IPS-18a (cell line): ENCODE results near the gene STK10.

ENCODE experiments used
- H3K27ac ChIP-seq: one replicate; pipeline ENCODE4 v1.5.1; 2013; ENCODE audit warnings: low read length
- H3K27me3 ChIP-seq: one replicate; pipeline ENCODE4 v1.6.1; 2013; ENCODE audit warnings: mild to moderate bottlenecking, low read length; ENCODE audit not compliant: control insufficient read depth, insufficient read depth
- H3K36me3 ChIP-seq: one replicate; pipeline ENCODE4 v1.6.1; 2013; ENCODE audit warnings: low read depth, low read length; ENCODE audit not compliant: control insufficient read depth
- H3K4me1 ChIP-seq: one replicate; pipeline ENCODE4 v1.6.1; 2013; ENCODE audit warnings: low read depth, low read length; ENCODE audit not compliant: control insufficient read depth
- H3K4me3 ChIP-seq: one replicate; pipeline ENCODE4 v1.5.1; 2013; ENCODE audit warnings: low read length
- H3K9ac ChIP-seq: one replicate; pipeline ENCODE4 v1.6.1; 2013; ENCODE audit warnings: mild to moderate bottlenecking, low read length, moderate library complexity
- H3K9me3 ChIP-seq: one replicate; pipeline ENCODE4 v1.6.1; 2013; ENCODE audit warnings: low read depth, low read length; ENCODE audit not compliant: control insufficient read depth

STK10 gene

DNA sequence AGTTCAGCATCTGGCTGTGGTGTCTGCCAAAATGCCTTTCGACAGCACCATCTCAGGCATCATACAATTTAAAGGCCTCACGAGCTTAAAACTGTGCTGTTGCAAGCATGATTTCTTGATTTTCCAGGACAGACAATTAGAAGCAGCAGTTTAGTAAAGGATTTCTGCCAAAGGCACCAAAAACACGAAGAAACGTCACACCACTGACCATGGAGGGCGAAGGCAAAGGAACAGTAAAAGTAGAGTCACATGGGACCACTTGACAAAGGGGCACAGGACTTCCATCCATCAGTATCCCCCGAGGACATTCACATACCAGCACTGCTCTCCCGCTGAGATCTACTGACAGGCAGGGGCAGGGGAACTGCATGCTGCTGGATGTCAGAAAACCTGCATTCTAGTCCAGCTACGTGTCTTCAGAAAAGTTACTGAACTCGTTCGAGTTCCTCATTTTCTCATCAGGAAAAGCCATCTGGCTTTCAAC lies 111.2 kb downstream of the STK10 start:
- Histone ChIP-seq H3K4me3 (no peak overlapping the region), H3K9me3 (no peaks in the 10 kb centered on the region), H3K36me3 (no peaks in the 10 kb centered on the region), H3K27ac (no peak overlapping the region), H3K4me1 (peaks cover 10% of the 10 kb centered on the region), H3K27me3 (no peaks in the 10 kb centered on the region), H3K9ac (no peak overlapping the region)

DNA sequence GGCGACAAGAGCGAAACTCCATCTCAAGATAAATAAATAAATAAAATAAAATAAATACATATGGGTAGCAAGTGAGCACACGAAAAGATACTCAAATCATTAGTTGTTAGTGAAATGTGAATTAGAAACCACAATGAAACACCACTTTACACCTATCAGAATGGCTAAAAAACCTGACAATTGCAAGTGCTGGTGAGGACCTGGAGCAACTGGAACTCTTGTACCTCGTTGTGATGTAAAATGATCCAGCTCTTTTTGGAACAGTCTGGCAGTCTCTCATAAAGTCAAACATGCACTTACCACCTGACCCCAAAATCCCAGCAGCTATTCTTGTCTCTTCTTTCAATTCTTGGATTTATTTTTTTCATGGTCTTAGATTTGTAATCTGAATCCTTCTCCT lies 112.4 kb downstream of the STK10 start:
- peaks cover 18% of the 10 kb centered on the region for H3K4me1 ChIP-seq
- H3K27me3 ChIP-seq = no peaks in the 10 kb centered on the region
- H3K27ac ChIP-seq = no peak overlapping the region
- H3K4me3 ChIP-seq = no peak overlapping the region
- no peaks in the 10 kb centered on the region for H3K9me3 ChIP-seq
- no peaks in the 10 kb centered on the region for H3K36me3 ChIP-seq
- H3K9ac ChIP-seq = no peak overlapping the region

DNA sequence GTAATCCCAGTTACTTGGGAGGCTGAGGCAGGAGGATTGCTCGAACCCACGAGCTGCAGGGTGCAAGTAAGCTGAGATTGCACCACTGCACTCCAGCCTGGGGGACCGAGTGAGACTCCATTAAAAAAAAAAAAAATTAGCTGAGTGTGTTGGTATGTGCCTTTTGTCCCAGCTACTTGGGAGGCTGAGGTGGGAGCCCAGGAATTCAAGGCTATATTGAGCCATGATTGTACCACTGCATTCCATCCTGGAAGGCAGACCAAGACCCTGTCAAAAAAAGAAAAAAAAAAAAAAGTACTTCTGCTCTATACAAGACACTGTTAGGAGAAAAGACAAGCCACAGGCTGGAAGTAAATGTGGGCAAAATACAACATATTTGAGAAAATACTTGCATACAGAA lies 113.1 kb downstream of the STK10 start:
- Histone ChIP-seq H3K9ac (no peak overlapping the region), H3K27ac (no peak overlapping the region), H3K36me3 (no peaks in the 10 kb centered on the region), H3K27me3 (no peaks in the 10 kb centered on the region), H3K4me1 (peaks cover 22% of the 10 kb centered on the region), H3K4me3 (no peak overlapping the region), H3K9me3 (no peaks in the 10 kb centered on the region)

DNA sequence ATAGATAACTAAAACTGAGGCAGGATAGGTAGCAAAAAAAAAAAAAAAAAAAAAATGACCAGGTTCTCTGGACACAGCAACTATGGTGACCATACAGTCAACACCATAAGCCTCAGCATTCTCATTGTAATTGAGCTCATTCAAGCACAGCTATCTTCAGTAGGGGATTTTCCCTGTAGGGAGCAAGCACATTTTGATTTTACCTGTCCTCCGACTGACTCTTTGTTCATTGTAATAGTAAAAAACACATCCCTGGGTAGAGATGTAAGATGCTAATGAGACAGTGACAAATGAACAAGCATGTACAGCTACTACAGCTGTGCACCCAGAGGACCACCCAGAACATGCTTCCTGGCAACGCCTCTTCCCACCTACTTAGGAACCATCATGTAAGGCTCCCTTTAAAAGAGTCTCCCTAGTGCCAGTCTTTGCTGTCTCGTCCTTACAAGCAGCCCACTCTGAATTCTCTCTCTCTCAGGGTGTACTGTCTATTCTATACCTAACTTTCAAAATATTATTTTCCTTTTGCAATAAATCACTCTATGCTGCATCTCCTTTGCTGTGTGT lies 116.6 kb downstream of the STK10 start:
- Histone ChIP-seq H3K9me3 (no peaks in the 10 kb centered on the region), H3K27me3 (no peaks in the 10 kb centered on the region), H3K9ac (peak overlapping the region; percentile 62), H3K4me3 (peak overlapping the region; percentile 30), H3K27ac (peak overlapping the region; percentile 86), H3K4me1 (peaks cover 12% of the 10 kb centered on the region), H3K36me3 (no peaks in the 10 kb centered on the region)

DNA sequence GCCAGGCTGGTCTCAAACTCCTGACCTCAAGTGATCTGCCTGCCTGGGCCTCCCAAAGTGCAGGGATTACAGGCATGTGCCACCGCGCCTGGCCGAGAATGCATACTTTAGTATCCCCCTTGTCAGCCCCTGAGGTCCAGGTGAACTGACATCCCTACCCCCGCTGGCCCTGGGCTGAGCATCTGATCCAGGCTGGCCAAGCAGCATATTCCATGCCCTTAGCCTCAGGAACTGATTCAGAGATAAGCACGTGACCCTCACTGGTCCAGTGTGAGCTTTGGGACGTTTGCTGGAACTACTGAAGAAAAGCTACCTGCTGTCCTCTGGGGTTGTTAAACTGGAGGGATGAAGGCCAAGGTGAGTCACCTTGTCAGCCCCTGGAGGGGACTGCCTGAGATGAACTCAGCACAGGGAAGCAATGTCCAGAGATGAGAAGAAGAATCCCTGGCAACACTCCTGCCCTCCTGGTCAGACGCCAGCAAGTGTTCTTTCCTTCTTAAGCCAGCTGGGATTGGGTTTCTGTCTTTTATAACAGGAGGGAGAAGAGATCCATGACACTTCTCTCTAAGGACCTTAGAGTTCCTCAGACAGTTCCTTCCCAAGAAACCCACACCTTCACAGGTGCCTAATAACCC lies 122.5 kb downstream of the STK10 start:
- H3K4me1 ChIP-seq = peaks cover 3% of the 10 kb centered on the region
- H3K27ac ChIP-seq = no peak overlapping the region
- no peak overlapping the region for H3K4me3 ChIP-seq
- H3K9ac ChIP-seq = no peak overlapping the region
- no peaks in the 10 kb centered on the region for H3K27me3 ChIP-seq
- no peaks in the 10 kb centered on the region for H3K9me3 ChIP-seq
- no peaks in the 10 kb centered on the region for H3K36me3 ChIP-seq

DNA sequence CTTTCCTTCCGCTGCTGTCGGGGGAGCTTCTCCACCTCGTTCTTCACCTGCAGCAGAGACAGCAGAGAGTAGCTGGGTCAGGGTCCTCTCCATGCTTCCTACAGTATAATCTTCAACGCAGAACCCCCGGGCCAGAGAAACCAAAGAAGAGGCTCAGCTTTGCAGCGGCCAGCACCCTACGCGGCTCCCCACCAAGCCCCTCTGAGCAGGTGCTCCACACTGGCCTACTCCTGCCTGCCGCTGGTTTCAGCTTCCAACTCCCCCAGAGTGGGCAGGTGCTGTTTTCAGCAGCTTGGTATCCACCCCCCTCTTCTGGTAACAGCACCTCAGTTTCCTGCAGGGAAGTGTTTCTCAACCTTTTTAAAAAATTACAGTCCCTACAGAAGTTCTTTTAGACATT lies 123.3 kb downstream of the STK10 start:
- H3K27ac ChIP-seq = no peak overlapping the region
- no peaks in the 10 kb centered on the region for H3K4me1 ChIP-seq
- no peak overlapping the region for H3K9ac ChIP-seq
- no peaks in the 10 kb centered on the region for H3K27me3 ChIP-seq
- H3K9me3 ChIP-seq = no peaks in the 10 kb centered on the region
- no peaks in the 10 kb centered on the region for H3K36me3 ChIP-seq
- no peak overlapping the region for H3K4me3 ChIP-seq

DNA sequence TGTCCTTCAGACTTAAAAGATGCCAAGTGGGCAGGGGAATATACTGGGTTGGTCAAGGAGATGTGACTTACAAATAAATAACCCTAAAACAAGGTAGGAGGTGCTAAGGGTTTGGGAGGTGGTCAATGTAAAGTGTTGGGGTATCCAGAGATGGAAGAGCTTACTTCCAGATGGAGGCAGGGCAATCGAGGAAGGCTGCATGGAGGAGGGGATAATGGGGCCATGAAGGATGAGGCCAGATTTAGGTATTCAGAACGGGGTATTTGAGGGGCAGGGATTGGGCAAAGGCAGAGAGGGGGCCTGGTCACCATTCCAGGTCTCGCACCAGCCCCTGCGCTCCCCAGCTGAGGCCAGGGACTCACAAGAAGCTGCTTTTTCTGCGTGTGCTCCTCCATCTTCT lies 123.7 kb downstream of the STK10 start:
- Histone ChIP-seq H3K4me3 (no peak overlapping the region), H3K9me3 (no peaks in the 10 kb centered on the region), H3K27me3 (no peaks in the 10 kb centered on the region), H3K9ac (no peak overlapping the region), H3K36me3 (no peaks in the 10 kb centered on the region), H3K4me1 (no peaks in the 10 kb centered on the region), H3K27ac (no peak overlapping the region)

DNA sequence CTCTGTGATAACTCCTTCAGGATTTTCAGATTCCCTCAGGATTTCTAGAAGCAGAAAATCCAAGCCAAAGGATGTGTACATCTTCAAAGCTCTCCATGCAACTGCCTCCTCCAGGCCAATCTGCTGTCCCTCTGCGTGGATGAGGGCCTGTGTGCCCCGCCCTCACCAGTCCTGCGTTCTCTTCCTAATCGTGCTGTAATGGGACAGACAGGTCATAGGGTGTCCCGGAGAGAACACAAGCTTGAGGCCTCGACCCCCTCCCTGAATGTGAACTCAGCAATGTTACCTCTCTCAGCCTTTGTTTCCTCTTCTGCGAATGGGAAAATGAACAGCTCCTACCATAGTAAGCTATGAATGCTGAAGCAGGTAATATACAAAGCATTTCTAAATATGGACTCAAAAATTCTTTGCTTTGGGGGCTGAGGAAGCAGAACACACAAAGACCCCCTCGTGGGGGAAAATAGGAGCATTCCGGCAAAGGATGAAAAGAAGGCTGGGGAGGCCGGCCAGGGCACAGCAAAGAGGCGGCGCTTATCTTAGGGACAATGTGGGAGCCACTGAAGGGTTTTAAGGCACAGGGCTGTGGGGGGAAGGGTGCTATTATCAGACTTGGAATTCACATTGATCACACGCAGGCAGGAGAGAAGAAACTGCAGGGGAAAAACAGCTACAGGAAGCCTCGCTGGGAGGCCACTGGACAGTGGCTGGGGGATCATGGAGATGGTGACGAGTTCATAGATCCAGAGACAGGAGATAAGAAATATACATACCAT lies 124.4 kb downstream of the STK10 start:
- Histone ChIP-seq H3K27ac (no peak overlapping the region), H3K9me3 (no peaks in the 10 kb centered on the region), H3K36me3 (no peaks in the 10 kb centered on the region), H3K9ac (no peak overlapping the region), H3K4me3 (no peak overlapping the region), H3K4me1 (no peaks in the 10 kb centered on the region), H3K27me3 (no peaks in the 10 kb centered on the region)

DNA sequence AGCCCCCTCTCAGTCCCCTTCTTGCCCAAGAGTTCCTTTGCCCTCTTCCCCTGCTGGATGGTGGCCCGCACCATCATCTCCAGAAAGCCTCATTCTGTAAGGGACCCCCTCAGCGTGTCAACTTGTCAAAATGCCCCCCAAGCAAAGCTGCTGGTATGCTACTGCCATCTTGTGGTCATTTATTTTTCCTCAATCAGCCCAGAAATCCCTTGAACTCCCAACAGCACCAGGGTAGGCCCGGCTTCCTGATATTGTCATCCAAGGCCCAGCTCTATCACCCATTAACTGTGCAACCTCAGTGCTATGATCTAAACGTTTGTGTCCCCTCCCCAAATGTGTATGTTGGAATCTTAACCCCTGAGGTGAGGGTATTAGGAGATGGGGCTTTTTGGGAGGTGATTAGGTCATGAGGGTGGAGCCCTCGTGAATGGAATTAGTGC lies 128.3 kb downstream of the STK10 start:
- Histone ChIP-seq H3K36me3 (no peaks in the 10 kb centered on the region), H3K4me3 (no peak overlapping the region), H3K9me3 (no peaks in the 10 kb centered on the region), H3K9ac (no peak overlapping the region), H3K27me3 (no peaks in the 10 kb centered on the region), H3K27ac (no peak overlapping the region), H3K4me1 (no peaks in the 10 kb centered on the region)

DNA sequence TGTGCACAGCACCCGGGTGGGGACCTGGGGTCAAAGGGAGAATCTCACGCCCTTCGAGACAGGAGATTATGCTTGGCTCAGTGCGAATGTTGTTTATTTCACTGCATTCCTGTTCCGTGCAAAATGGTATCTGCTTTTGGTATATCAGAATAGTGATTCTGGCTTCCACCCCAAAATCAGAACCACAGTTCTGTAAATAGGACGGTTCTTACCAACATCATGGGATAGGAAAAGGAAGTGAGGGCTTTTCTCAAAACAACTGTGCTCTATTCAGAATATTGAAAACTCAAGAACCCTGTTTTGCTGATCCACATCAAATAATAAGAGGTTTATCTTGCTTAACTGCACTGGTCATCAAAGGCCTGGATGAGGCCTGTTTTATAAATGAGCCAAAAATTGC lies 129.9 kb downstream of the STK10 start:
- Histone ChIP-seq H3K9ac (no peak overlapping the region), H3K4me1 (no peaks in the 10 kb centered on the region), H3K36me3 (no peaks in the 10 kb centered on the region), H3K27me3 (no peaks in the 10 kb centered on the region), H3K4me3 (no peak overlapping the region), H3K27ac (no peak overlapping the region), H3K9me3 (no peaks in the 10 kb centered on the region)

DNA sequence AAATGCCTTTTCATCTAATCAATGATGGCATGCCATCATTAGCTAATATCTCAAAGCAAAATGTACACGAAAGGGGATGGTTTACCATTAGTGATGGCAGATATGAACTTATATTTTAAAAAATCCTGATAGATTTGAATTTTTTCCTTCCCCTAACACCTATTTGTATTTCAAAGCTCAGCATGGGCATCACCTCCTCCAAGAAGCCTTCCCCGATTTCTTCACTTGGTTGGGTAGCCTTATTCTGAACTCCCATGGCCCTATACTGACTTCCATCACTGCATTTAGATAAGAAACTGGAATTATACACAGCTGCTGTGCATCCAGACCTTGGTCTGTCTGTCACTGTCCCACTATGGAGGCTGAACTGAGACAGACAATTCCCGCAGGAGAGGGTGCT lies 132.0 kb downstream of the STK10 start:
- Histone ChIP-seq H3K4me1 (no peaks in the 10 kb centered on the region), H3K36me3 (no peaks in the 10 kb centered on the region), H3K9ac (no peak overlapping the region), H3K4me3 (no peak overlapping the region), H3K27me3 (no peaks in the 10 kb centered on the region), H3K9me3 (no peaks in the 10 kb centered on the region), H3K27ac (no peak overlapping the region)
